ENCODE results near the gene CLP1.

- no peak for TF ChIP-seq CTCF (IDR thresholded peaks at IDR 0.05; ENCODE audit: poor library complexity, severe bottlenecking)
- TF ChIP-seq SMC3 (conservative IDR thresholded peaks at IDR 0.05; ENCODE audit: poor library complexity), result no peak
Measured at GRCh38 chr11:57674251-57674650, 16.7 kb downstream of the CLP1 start.
